DOHH2 (cell line): ENCODE results near the gene NFX1.

Source experiments
- CTCF ChIP-seq: fragments of 200-600 bp; sonication (generic); IDR thresholded peaks from one replicate; pipeline ENCODE4 v1.5.1; 2014; ENCODE audit warnings: antibody characterized with exemption, mild to moderate bottlenecking, low read depth, low read length; ENCODE audit not compliant: poor library complexity, severe bottlenecking
- EZH2phosphoT487 ChIP-seq: fragments of 200-600 bp; sonication (generic); IDR thresholded peaks from 2 replicates; pipeline ENCODE4 v1.6.1; 2017; ENCODE audit warnings: borderline replicate concordance, mild to moderate bottlenecking, antibody characterized with exemption, low read length, moderate library complexity, mixed read lengths

- TF ChIP-seq CTCF (no peak), EZH2phosphoT487 (no peak)
Measured at GRCh38 chr9:33346564-33346963, 56.2 kb downstream of the NFX1 start.
